ENCODE results near the gene NDST1.

GRCh38 chr5:150548123-150548522, 40.2 kb downstream of the NDST1 start:
- TF ChIP-seq, protein P1, sequence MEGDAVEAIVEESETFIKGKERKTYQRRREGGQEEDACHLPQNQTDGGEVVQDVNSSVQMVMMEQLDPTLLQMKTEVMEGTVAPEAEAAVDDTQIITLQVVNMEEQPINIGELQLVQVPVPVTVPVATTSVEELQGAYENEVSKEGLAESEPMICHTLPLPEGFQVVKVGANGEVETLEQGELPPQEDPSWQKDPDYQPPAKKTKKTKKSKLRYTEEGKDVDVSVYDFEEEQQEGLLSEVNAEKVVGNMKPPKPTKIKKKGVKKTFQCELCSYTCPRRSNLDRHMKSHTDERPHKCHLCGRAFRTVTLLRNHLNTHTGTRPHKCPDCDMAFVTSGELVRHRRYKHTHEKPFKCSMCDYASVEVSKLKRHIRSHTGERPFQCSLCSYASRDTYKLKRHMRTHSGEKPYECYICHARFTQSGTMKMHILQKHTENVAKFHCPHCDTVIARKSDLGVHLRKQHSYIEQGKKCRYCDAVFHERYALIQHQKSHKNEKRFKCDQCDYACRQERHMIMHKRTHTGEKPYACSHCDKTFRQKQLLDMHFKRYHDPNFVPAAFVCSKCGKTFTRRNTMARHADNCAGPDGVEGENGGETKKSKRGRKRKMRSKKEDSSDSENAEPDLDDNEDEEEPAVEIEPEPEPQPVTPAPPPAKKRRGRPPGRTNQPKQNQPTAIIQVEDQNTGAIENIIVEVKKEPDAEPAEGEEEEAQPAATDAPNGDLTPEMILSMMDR (IDR thresholded peaks at IDR 0.05): no peak
- TF ChIP-seq POLR2A (IDR thresholded peaks at IDR 0.05) (no peak), EP300 (IDR thresholded peaks at IDR 0.05) (no peak)
